HG03571 (cell line): ENCODE results near the gene C1orf159.
"Not testable (repeated sequence)": the region's sequence is repeated elsewhere in the genome, so short reads cannot be mapped to it uniquely, and the experiment has no call there.

ENCODE experiments used
- ATAC-seq: cut with Tn5 transposase; IDR thresholded peaks from one replicate; pipeline ENCODE4 v1.9.1; 2021; ENCODE audit not compliant: unreplicated experiment

The C1orf159 gene

DNA sequence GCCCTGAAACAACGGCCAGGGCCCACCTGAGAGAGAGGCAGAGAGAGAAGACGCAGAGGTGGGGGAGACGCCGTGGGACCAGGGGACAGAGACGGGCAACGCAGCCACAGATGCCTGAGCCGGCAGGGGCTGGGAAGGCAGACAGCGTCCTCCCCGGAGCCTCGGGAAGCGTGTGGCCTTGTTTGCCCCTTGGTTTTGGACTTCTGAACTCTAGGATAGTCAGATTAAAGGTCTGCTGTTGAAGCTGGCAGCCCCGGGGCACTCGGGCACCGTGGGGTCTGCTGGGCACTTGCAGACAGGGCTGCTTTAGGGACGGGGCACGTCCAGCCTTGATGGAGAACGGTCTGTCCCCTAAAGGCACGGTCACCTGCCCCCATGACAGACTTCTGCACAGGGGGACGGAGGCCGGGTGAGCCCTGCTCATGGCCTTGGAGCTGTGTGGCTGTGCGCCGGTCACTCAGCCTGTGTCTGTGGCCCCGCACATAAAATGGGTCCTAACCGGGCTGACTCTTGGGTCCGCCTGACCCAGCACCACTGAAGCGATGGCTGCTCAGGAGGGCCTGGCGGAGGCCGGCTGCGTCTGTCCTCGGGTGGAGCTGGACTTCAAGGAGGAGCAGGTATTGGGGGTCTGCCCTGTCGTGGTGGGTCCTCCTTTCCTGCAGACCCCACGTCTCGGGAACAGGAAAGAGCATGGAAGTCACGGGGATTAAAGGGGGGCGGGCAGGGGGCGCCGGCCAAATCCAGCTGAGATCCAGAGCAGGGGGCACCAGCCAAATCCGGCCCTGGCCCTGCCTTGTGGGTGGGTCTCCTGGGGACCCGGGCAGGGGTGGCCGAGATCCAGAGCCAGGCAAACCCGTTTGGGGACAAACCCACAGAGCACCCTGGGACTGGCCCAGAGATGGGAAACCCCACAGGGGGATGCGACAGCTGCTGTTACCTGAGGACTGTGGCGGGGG is 32.2 kb downstream of the C1orf159 start:
- no peak for ATAC-seq

DNA sequence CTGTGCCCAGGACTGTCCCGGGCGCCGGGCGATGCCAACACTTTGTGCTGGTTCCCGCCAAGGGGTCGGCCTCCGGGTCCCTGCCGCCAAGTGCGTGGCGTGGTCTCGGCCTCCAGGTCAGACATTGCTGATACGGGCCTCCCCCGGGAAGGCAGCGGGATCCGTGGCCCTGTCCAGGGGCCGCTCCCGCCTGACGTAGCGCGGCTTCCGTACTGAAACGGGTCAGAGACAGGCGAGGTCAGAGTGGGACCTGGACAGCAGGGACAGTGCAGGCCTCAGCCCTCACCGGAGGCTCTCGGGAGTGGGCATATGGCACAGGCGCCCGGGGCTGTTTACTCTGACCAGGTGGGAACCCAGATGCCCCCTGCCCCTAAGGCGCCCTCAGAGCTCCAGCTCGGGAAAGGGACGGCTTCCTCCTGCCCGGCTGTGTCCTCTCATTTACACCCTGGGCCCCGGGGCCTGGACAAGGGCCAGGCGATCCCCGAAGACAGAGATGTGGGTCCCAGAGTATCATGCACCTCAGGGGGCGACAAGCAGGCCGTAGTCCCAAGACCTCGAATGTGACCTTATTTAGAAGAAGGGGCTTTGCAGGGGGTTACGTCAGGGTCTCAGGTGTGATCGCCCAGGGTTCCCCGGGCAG is 33.0 kb downstream of the C1orf159 start:
- no peak for ATAC-seq

DNA sequence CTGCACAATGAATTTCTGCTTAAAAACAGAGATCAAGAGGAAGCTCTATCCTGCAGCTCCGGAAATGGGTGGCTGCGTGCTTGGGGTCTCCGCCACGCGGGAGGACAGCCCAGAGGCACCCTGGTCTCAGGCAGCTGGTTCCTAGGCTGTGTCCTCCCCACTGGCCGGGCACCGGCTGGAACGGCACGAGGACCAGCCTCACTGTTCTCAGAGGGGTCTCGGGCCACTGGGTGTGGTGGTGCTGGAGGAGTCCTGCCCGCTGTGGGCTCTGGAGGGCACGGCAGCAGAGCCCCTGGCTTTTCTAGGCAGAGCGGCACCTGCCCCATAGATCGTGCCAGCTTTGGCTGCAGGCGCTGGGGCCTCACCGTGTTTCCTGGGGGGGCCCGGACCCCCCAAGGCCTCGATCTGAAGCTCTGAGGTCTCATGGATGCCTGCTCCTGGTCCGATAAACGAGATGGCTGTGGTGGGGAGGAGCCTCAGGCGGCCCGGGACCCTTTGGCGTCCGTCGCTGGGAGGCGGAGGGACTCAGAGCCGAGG is 33.6 kb downstream of the C1orf159 start:
- ATAC-seq = no peak

DNA sequence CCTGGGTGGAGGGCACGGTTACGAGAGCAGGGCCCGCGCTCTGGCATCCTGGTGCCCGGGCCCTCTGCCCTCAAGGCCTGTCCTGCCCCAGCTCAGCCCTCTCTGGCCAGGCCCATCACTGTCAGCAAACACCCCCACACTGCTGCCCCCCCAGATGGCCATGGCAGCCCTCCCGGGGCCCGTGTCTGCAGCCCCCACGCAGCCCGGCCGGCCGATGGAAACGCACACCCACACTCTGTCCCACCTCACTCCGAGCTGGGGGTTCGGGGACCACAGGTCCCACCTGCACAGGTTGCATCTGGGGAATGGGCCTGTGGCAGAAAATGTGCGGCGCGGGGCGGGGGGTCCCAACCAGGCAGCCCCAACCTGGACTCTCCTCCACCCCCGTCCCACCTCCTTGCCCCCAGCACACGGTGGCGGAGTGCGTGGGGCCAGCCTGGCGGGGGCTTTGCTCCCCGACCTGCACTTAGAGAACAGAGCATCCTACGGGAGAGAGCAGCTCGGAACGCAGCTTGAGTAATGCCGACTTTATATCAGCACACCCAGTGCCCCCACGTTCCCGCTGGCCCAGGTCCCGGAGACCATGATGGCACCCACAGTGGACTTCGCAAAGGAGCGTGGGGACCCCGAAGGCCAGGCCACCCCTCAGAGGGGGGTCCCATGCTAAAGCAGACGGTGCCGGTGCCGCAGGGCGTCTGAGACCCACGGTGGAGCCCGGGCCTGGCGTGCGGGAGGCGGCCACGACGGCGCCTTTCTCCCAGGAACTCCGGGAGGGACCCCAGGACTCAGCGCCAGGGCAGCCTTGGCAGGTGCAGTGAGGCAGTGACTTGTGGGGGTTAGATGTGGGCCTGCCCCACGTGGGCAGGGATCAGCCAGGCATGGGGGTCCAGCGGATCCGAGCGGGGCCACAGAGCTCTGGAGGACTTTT is 34.3 kb downstream of the C1orf159 start:
- ATAC-seq = no peak

DNA sequence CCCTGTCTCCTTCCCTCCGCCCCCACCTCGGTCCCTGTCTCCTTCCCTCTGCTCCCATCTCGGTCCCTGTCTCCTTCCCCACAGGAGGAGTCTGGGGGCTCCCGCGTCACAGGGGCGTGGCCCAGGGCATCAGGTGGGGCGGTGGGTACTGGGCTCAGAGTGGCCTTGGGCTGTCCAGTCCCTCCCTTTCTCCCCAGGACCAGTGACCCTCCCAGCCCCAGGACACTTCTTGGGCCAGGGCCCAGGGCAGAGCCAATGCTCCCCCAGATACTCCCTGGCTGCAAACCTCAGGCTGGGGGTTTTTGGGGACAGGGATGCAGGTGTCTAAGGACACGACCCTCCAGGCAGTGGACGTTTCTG is 35.0 kb downstream of the C1orf159 start:
- ATAC-seq = no peak

DNA sequence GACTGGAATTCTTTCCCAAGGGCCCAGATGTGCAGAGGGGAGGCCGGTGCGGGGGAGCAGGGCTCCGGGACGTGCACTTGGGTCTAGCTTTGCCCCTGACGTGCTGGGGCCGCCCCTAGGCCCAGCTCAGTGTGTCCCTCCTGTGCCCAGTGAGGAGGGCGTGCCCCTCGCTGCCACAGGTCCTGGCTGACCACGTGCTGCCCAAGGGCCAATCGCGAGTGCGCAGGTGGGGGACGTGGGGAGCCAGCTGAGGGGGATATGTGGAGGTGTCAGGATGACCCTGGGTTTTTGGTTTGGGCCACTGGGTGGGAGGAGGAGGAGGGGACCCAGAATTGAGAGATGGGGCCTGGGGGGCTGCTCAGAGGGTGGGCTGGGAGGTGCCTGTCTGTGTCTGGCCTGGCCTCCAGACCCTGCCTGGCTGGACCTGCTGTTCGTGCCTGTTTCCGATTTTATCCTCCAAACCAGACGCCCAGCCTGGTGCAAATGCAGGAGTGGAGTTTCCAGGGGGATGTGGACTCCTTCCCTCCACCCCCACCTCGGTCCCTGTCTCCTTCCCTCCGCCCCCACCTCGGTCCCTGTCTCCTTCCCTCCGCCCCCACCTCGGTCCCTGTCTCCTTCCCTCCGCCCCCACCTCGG is 35.6 kb downstream of the C1orf159 start:
- ATAC-seq = no peak

DNA sequence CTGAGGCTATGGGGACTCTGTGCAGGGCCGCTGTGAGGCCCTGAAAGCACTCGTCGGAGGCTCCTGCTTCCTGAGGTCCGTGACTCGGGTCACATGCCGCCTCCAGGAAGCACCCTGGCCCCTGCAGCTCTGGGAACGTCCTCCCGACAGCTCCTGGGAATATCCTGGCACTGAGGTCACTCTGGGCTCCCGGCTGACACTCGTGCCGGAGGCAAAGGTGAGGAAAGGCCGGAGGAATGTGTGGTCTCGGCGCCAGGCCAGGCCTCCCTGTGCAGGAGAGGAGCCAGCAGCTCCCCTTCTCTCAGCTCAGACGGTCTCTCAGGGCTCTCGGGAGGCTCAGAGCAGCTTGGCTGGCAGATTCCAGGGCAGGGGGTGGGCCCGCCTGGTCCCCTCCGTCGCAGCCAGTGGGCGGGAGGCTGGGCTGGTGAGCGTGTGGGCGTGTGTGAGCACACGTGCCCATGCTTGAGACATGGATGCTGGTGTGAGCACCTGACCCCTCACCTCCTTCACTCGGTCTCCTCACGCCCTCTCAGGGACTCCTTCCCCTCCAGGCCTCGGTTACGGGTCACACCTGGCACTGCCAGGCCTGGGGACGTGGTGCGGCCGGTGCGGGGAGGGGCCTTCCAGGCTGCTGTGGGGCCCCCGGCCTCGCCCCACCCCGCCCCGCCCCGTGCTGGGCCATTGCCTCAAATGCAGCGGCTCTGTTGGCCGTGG is 36.3 kb downstream of the C1orf159 start:
- no peak for ATAC-seq

DNA sequence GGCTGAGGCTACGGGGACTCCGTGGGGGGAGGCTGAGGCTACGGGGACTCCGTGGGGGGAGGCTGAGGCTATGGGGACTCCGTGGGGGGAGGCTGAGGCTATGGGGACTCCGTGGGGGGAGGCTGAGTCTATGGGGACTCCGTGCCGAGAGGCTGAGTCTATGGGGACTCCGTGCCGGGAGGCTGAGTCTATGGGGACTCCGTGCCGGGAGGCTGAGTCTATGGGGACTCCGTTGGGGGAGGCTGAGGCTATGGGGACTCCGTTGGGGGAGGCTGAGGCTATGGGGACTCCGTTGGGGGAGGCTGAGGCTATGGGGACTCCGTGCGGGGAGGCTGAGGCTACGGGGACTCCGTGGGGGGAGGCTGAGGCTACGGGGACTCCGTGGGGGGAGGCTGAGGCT is 38.5 kb downstream of the C1orf159 start:
- ATAC-seq = not testable (repeated sequence)

DNA sequence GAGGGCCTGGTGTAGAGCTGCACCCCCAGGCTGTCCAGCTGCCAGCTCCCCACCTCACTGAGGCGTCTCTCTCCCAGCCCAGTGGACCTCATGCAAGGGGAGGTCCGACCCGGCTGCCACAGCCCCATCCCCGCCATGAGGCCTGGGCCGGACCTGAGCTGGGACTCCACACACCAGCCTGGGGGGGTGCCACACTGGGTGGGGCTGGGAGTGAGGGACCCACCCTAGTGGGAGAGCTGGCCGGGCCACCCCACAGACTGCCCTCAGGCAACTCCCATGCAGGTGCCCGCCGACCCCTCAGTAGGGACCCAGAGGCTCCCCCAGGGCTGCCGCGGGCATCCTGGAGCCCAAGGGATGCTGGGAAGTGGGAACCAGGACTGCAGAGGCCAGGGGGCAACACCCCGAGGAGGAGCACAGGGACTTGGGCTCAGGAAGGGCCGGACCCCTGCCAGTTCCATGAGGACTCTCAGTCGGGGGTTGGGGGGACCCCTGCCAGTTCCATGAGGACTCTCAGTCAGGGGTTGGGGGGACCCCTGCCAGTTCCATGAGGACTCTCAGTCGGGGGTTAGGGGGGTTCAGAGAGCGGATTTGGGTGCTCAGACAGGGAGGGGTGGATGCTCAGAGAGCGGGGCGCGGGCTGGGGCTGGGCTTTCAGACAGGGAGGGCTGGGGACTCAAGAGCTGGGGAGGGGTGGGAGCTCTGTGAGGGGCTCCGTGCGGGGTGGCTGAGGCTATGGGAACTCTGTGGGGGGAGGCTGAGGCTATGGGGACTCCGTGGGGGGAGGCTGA is 40.5 kb downstream of the C1orf159 start:
- no peak for ATAC-seq

DNA sequence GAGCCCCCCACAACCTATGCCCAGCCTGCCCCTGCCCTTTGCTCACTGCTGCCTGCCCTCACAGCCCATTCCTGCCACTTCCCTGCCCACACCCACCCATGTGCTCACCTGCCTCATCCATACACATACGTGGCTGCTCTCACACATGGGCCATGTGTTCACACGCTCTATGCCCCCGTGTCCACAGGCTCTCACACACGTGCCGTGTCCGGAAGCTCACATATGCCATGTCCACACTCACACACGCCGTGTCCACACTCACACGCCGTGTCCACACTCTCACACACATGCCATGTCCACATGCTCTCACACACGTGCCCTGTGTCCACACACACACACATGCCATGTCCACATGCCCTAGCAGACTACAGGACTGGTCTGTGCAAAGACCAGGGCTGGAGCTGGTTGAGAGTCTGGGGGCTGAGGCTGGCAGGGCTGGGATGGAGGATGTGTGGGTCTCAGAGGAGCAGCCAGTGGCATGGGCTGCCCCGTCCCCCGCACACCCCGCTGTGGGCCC is 41.2 kb downstream of the C1orf159 start:
- no peak for ATAC-seq

DNA sequence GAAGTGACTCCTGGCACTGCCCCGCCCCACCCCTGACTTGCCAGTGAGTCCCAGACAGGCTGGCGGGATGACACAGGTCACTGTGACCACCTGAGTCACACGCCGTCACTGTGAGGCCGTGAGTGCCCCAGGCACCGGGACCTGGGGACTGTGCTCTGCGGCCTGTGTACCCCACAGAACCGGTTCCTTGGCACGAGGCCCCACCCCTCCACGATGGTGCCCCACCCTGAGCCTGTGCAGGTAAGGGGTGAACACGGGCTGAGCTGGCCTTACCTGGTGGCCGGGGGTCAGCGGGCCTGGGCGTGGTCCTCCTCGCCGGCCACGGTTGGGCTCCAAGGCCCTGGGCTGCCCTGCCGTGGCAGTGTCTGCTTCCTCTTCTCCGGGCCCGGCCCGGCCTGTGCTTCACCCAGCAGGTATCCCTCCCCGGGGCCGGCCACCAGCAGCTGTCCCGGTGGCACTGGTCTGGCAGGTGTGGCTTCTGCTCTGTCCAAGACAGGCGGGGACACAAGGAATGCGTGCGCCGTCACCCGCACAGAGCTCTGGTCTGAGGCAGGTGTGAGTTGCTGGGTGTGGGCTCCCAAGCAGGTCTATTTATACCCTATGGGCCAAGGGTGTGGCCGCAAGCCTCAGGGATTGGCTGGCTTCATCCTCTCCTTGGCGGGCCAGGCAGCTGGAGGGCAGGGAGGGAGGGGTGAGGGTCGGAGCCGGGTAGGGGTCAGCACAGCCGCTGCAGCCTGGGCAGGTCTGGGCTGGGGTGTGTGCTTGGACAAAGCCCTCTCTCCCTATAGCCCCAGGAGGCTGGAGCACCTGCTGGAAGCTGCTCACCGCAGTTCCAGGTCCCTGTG is 41.9 kb downstream of the C1orf159 start, which contains the start of gene RNF223:
TSS of gene RNF223 (minus strand) at position 564 of the 845 bp plus-strand sequence. CDS start 1,740 bp downstream, outside the sequence.
- ATAC-seq = no peak

DNA sequence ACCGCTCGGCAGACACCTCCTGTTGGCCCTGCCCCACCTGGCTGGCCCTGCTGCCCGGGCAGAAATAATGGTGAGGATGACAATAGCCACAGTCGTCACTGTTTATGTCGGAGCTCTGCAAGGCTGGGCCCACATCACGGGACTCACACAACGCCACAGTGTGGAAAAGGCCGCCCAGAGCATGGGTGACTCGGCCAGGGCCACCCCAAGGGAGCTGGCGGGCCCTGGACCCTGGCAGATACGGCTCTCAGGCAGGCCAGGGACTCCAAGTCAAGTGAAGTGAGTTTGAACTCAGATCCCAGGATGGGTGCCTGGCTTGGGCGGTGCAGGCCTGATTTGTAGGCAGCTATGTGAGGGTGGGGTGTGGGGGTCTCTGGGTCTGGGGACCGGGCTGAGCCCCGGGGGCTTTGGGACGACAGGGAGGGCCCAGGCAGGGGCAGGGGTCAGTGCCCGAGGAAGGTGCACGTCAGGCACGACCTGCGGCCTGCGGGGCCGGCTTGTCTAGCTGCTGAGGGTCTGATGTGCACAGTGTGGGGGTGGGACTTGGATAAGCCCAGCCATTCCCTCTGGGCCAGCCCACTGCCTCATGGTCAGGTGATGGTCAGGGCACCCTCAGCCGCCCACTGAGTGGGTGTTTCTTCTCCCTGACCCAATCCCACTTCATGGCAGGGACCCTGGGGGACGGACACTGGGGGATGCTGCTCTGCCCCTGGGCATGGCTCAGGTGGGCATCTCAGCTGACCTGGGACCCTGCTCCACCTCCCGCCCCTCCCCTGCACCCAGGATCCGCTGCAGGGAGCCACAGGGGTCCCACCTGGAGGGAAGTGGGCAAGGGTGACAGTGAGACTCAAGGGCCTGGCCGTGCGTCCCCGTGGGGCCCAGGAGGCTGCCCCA is 42.8 kb downstream of the C1orf159 start:
- no peak for ATAC-seq

DNA sequence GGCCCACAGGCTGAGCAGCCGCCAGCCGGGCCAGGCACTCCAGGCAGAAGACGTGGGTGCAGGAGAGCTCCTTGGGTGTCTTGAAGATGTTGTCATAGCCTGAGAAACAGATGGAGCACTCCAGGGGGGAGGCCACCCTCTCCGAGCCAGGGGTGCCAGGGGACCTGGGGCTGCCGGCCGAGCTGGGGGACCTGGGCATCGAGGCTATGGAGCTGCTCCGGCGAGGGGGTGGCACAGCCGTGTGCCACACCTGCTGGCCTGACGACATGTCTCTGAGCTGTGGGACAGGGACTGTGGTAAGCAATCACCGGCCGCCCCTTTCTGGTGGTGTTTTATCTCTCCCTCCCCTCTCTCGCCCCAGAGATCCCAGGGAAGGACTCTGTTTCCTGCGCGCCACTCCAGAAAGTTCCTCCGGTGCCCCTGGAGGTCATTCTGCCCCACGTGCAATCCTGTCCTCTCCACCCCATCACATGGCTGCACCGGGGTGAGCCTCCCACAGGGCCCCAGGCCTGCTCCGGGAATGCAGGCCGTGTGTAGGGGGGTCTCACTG is 43.5 kb downstream of the C1orf159 start:
- no peak for ATAC-seq

DNA sequence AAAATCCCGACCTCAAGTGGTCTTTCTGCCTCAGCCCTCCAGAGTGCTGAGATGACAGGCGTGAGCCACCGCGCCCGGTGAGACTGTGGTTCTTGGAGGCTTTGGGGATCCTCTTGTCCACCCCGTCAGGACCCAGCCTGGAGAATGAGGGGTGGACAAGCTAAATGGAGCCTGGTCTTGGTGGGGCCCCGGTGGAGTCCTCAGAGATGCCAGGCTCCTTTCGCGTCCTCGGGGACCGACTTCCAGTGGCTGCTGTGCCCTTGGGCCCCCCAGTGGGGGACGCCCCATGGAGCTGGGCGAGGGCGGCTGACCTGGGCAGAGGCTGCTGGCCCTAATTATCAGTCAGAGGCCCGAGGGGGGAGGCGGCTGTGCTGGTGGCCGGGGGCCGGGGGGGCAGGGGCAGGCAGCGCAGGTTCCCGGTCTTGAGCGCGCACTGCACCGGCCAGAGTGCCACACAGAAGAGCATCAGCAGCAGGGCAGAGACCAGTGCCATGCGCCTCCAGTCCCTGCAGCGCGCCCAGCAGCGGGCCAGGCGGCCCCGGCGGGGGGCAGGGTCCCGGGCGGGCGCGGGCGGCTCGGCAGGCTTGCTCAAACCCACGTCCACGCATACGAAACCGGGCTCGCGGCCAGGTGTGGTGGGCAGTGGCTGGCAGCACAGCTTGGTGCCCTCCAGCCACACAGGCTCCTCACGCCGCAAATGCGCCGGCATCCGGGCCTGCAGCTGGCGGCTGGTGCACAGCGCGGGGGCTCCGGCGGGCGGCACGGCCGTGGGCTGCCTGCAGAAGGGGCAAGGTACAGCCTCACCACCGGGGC is 44.2 kb downstream of the C1orf159 start:
- no peak for ATAC-seq
